Mucosa of descending colon (tissue), 3 donors: ENCODE data around the gene SLC46A3. TPM values are rescaled to one million over a fixed set of nuclear protein-coding genes. Genes with fewer than 3 reads are reported as not detected.
"Not testable (repeated sequence)": the region's sequence is repeated elsewhere in the genome, so short reads cannot be mapped to it uniquely, and the experiment has no call there.

Experiments
- ATAC-seq: fragments of 200-7000 bp; cut with Tn5 transposase; one replicate; pipeline ENCODE4 v1.9.1; 2020; ENCODE audit warnings: mild to moderate bottlenecking, moderate library complexity
- DNase-seq, 3 donors: peaks; one replicate each; pipeline ENCODE4 v3.0.0-alpha.2; 2020
- H3K36me3 ChIP-seq: fragments of 200-600 bp; one replicate; pipeline ENCODE4 v1.8.0; 2021; ENCODE audit warnings: low read depth, mild to moderate bottlenecking
- H3K4me1 ChIP-seq: fragments of 200-600 bp; one replicate; pipeline ENCODE4 v1.8.0; 2021; ENCODE audit warnings: low read depth, mild to moderate bottlenecking
- H3K4me3 ChIP-seq: fragments of 200-600 bp; one replicate; pipeline ENCODE4 v1.8.0; 2021; ENCODE audit warnings: mild to moderate bottlenecking
- H3K9me3 ChIP-seq: fragments of 200-600 bp; one replicate; pipeline ENCODE4 v1.8.0; 2021; ENCODE audit warnings: mild to moderate bottlenecking
- CTCF ChIP-seq: fragments of 200-600 bp; IDR thresholded peaks from one replicate; pipeline ENCODE4 v1.8.0; 2022; ENCODE audit warnings: antibody characterized with exemption, mild to moderate bottlenecking
- intact Hi-C, 2 donors: fragments of 100-400 bp; cut with DNase I in 1 of 2; cut with micrococcal nuclease in 1 of 2; formaldehyde crosslinking; loops; one replicate each; pipeline versions ENCODE4 v1.11.0 to v1.11.1; 2022; cut with DNase I, micrococcal nuclease
- total RNA-seq, 3 donors: library from RNA; stranded (reverse); fragmentation: NEBNext Ultra II Directional in 2 of 3; extraction: Animal tissue kit (Norgen Biotek cat#: 25700) in 2 of 3; gene quantifications; one replicate each; pipeline versions ENCODE4 v1.2.1 to v1.2.4, GENCODE V29; 2021 to 2023
- donor health status: DM: no; HTN: no; CAD: no; lungs with moderate emphysema.
- donor health status: DM: no; HTN: no; CAD: no.
- donor health status: DM: no; HTN: yes; CAD: no.

The SLC46A3 gene
- total RNA-seq, 3 donors from 2014 or later = 43.0 to 65.5 (median 46.3) TPM

- intact Hi-C loops = loop anchor here in 1 of 2 donors (10.0 kb wide), 1 partner anchor 119 kb away; no protein-coding TSS in a partner anchor
- TF ChIP-seq CTCF = no peak
- Histone ChIP-seq H3K36me3 (no peaks in the 10 kb centered on the region), H3K4me3 (no peak overlapping the region), H3K4me1 (no peaks in the 10 kb centered on the region), H3K9me3 (no peaks in the 10 kb centered on the region)
- DNase-seq (no peak), ATAC-seq (no peak)
These were observed 32.9 kb downstream of the SLC46A3 start for GRCh38 chr13:28685892-28686291.

- intact Hi-C loops = loop anchor here in 1 of 2 donors (10.0 kb wide), 1 partner anchor 120 kb away; no protein-coding TSS in a partner anchor
These were observed 33.7 kb downstream of the SLC46A3 start for GRCh38 chr13:28685114-28685513.

GRCh38 chr13:28684257-28684656, 34.5 kb downstream of the SLC46A3 start:
- peak; percentile 48 to 59 (median 59) for DNase-seq
- ATAC-seq = peak; percentile 77
- intact Hi-C loops = loop anchor here in 1 of 2 donors (10.0 kb wide), 1 partner anchor 121 kb away; no protein-coding TSS in a partner anchor
- Histone ChIP-seq H3K36me3 (no peaks in the 10 kb centered on the region), H3K4me3 (no peak overlapping the region), H3K9me3 (no peaks in the 10 kb centered on the region), H3K4me1 (no peaks in the 10 kb centered on the region)
- TF ChIP-seq CTCF = no peak

More at GRCh38 chr13:28685114-28685513, 33.7 kb downstream of the SLC46A3 start:
- no peak for TF ChIP-seq CTCF
- H3K4me3 ChIP-seq = no peak overlapping the region
- ATAC-seq = no peak
- no peaks in the 10 kb centered on the region for H3K4me1 ChIP-seq
- H3K9me3 ChIP-seq = no peaks in the 10 kb centered on the region
- DNase-seq = no peak
- H3K36me3 ChIP-seq = no peaks in the 10 kb centered on the region

GRCh38 chr13:28683169-28683568, 35.6 kb downstream of the SLC46A3 start:
- DNase-seq, H3K4me3 ChIP-seq, H3K9me3 ChIP-seq, ATAC-seq, H3K4me1 ChIP-seq, H3K36me3 ChIP-seq: not testable (repeated sequence)
- intact Hi-C loops = loop anchor here in 1 of 2 donors (10.0 kb wide), 1 partner anchor 122 kb away; no protein-coding TSS in a partner anchor

- Histone ChIP-seq H3K9me3 (no peaks in the 10 kb centered on the region), H3K36me3 (no peaks in the 10 kb centered on the region), H3K4me3 (no peak overlapping the region), H3K4me1 (no peaks in the 10 kb centered on the region)
- DNase-seq = no peak
- intact Hi-C loops = loop anchor here in 1 of 2 donors (10.0 kb wide), 1 partner anchor 124 kb away; no protein-coding TSS in a partner anchor
- no peak for TF ChIP-seq CTCF
- no peak for ATAC-seq
These were observed 38.2 kb downstream of the SLC46A3 start for GRCh38 chr13:28680541-28680940.

GRCh38 chr13:28679628-28680027, 39.1 kb downstream of the SLC46A3 start:
- TF ChIP-seq CTCF = no peak
- Histone ChIP-seq H3K36me3 (no peaks in the 10 kb centered on the region), H3K4me1 (no peaks in the 10 kb centered on the region), H3K9me3 (no peaks in the 10 kb centered on the region), H3K4me3 (no peak overlapping the region)
- DNase-seq (no peak), ATAC-seq (peak; percentile 53)
- intact Hi-C loops = loop anchor here in 1 of 2 donors (10.0 kb wide), 1 partner anchor 125 kb away; no protein-coding TSS in a partner anchor
